GM21528 (cell line): Measurements from ENCODE around the gene FASTK.
"Not testable (repeated sequence)": the region's sequence is repeated elsewhere in the genome, so short reads cannot be mapped to it uniquely, and the experiment has no call there.

Experiments
- ATAC-seq: cut with Tn5 transposase; IDR thresholded peaks from one replicate; pipeline ENCODE4 v1.9.1; 2021; ENCODE audit warnings: mild to moderate bottlenecking, moderate library complexity; ENCODE audit not compliant: unreplicated experiment, low FRiP score

FASTK gene

DNA sequence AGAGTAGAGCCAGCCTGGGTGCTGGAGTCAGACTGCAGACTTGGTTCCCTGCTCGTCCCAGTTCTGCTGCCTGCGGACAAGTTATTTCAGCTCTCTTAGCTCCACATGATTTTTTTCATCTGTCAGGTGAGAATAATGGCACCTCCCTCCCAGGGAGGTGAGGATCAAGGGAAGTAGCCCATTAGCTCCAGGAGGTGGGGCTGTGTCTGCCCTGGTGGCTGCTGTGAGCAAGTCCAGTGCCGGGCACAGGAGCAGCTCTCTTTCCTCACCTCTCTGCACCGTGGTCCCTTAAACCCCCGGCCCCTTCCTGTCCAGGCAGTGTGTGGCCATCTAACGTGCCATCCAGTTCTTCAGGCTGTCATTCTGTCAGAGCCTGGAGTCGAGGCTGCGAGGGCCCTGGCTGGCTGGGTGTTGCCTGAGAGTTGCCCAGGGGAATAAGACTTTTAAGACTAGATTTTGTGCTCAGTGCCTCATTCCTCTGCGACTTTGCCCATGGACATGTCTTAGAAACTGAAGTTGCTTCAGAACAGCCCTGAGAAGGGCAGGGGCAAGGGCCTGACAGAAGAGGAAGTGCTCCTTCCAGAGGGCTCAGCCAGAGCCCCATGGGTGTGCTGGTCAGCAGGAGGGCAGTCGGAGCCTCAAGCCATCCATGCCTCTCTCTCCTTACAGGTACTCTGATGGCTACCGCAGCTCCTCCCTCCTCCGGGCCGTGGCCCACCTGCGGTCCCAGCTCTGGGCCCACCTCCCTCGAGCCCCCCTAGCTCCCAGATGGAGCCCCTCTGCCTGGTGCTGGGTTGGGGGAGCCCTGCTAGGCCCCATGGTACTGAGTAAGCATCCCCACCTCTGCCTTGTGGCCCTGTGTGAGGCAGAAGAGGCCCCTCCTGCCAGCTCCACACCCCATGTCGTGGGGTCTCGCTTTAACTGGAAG, 47.4 kb downstream of the FASTK start:
- ATAC-seq = no peak

DNA sequence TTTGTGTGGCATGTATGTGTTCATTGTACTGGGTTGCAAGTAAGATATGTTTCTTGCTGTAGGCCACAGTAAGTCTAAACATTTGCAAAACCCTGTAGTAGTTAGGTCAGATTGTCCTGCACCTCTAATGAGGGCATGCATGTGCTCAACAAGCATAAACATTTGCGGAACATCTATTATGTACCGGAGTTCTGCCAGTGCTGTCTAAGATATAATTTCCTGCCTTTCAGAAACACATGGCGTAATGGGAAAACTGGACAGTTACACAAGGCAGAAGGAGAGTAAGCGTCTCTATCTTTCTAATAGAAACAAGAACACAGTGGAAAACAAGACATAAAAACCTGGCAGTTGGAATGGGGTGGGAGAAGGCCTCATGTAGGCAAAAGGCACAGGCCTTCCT, 49.6 kb downstream of the FASTK start:
- ATAC-seq = no peak

DNA sequence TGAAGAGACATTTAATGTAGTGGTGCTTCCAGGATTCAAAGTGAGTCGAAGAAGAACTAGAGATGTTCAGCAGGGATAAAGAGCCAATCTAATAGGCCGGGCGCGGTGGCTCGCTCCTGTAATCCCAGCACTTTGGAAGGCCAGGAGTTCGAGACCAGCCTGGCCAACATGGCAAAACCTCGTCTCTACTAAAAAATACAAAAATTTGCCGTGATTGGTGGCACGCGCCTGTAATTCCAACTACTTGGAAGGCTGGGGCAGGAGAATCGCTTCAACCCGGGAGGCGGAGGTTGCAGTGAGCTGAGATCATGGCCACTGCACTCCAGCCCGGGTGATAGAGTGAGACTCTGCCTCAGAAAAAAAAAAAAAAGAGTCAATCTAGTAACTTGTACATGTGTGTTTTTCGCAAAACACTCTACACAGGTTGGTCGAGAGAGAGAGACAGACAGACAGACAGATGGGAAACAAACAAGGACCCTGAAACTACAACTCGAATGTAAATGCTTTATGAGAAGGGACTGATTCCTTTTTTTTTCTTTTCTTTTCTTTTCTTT, 51.6 kb downstream of the FASTK start:
- ATAC-seq = no peak

DNA sequence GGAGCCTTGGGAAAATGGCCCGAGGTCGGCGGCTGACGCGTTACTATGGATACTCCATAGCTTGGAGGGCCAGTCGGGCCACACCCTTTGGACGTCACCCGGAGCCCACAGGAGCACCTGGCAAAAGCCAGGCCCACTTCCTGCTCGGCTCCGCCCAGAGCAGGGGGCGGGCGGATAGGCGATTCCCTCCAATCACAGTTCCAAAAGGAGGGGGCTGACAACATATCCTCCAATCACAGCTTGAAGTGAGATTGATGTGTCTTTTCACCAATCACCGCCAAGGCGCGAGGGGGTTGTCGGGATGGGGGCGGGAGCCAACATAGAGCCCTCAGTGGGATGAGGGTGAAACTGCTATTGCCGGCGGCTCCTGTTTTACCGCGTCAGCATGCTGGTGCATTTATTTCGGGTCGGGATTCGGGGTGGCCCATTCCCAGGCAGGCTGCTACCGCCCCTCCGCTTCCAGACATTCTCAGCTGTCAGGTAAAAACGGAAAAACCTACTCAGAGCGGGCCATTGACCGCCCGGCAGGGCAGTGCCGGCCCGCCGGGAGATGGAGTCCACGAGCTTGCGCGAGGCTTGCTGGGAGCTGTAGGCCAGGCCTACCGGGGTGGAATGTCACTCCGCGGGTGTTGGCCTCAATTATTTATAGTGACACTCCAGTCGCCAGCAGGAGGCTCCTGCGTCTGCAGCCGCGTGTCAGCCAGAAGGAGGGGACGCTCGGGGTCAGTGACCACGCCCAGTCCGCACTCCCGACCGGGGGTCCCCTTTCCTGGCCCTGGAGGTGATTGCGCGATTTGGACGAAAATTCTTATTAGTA, 52.3 kb downstream of the FASTK start, which contains the start of gene ABCB8:
Gene ABCB8 (plus strand): TSS at position 320 of the 817 bp plus-strand sequence. CDS start 66 bp downstream, at position 386.
- ATAC-seq = peak; percentile 97

DNA sequence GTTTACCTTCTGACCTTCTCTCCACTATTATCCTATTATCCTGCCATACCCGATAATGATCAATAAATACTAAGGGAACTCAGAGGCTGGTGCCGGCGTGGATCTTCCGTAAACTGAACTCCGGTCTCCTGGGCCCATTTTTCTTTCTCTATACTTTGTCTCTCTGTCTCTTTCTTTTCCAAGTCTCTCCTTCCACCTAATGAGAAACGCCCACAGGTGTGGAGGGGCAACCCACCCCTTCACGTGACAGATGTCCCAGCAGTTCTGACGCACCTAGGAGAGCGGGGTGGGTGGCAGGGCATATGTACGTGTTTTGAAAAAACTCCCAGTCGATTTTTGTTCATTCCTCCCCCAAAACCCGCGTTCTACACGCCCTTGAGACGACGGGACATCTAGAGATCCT, 52.9 kb downstream of the FASTK start:
- ATAC-seq = not testable (repeated sequence)

DNA sequence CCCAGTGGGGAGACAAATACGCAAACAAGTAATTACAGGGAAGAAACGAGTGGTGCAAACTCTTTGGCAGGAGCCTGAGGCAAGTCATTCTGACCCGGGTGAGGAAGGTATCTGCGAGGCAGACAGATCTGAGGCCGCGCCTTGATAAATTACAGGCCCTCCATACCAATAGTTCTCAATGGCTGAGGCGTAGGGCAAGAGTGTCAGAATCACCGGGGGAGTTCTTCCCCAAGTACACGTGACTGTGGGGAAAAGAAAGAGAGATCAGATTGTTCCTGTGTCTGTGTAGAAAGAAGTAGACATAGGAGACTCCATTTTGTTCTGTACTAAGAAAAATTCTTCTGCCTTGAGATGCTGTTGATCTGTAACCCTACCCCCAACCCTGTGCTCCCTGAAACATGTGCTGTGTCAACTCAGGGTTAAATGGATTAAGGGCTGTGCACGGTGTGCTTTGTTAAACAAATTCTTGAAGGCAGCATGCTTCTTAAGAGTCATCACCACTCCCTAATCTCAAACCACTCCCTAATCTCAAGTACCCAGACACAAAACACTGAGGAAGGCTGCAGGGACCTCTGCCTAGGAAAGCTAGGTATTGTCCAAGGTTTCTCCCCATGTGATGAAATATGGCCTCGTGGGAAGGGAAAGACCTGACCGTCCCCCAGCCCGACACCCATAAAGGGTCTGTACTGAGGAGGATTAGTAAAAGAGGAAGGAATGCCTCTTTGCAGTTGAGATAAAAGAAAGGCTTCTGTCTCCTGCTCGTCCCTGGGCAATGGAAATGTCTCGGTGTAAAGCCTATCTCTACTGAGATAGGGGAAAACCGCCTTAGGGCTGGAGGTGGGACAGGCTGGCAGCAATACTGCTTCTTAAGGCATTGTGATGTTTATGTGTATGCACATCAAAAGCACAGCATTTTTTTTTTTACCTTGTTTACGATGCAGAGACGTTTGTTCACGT, 53.6 kb downstream of the FASTK start:
- ATAC-seq = not testable (repeated sequence)
